MM.1S (cell line): ENCODE measurements around the gene PIH1D1.

Experiments
- DNase-seq: peaks from one replicate; pipeline ENCODE4 v3.0.0-alpha.2; 2015
- H2AFZ ChIP-seq: fragments of 300-600 bp; sonication (generic); 2 replicates; pipeline ENCODE4 v1.6.0; 2016; ENCODE audit warnings: antibody characterized with exemption, low read length
- H3F3A ChIP-seq: fragments of 300-600 bp; sonication (generic); 2 replicates; pipeline ENCODE4 v1.6.1; 2016; ENCODE audit warnings: mild to moderate bottlenecking, antibody characterized with exemption, low read length, moderate library complexity, mixed read lengths; ENCODE audit not compliant: insufficient read depth
- H3K27ac ChIP-seq: fragments of 300-600 bp; sonication (generic); 2 replicates; pipeline ENCODE4 v1.5.1; 2016; ENCODE audit warnings: mild to moderate bottlenecking, low read length
- H3K27me3 ChIP-seq: fragments of 300-600 bp; sonication (generic); replicated peaks from 2 replicates; pipeline ENCODE4 v1.6.0; 2016; ENCODE audit warnings: low read length; ENCODE audit not compliant: insufficient read depth
- H3K36me3 ChIP-seq: fragments of 300-600 bp; sonication (generic); replicated peaks from 2 replicates; pipeline ENCODE4 v1.6.1; 2016; ENCODE audit warnings: mild to moderate bottlenecking, low read length, mixed read lengths; ENCODE audit not compliant: insufficient read depth
- H3K4me1 ChIP-seq: fragments of 300-600 bp; sonication (generic); 2 replicates; pipeline ENCODE4 v1.6.1; 2016; ENCODE audit warnings: low read length, mixed read lengths
- H3K4me2 ChIP-seq: fragments of 300-600 bp; sonication (generic); 2 replicates; pipeline ENCODE4 v1.6.0; 2016; ENCODE audit warnings: low read depth, low read length
- H3K4me3 ChIP-seq: fragments of 300-600 bp; sonication (generic); 2 replicates; pipeline ENCODE4 v1.5.1; 2016; ENCODE audit warnings: low read length, mixed read lengths
- H3K79me2 ChIP-seq: fragments of 300-600 bp; sonication (generic); 2 replicates; pipeline ENCODE4 v1.6.1; 2016; ENCODE audit warnings: mixed run types, low read length, mixed read lengths
- H3K9ac ChIP-seq: fragments of 300-600 bp; sonication (generic); 2 replicates; pipeline ENCODE4 v1.6.1; 2016; ENCODE audit warnings: low read length, mixed read lengths
- H3K9me2 ChIP-seq: fragments of 300-600 bp; sonication (generic); replicated peaks from 2 replicates; pipeline ENCODE4 v1.6.1; 2016; ENCODE audit warnings: mild to moderate bottlenecking, low read length, mixed read lengths; ENCODE audit not compliant: insufficient read depth
- H3K9me3 ChIP-seq: fragments of 300-600 bp; sonication (generic); replicated peaks from 2 replicates; pipeline ENCODE4 v1.6.1; 2016; ENCODE audit warnings: mild to moderate bottlenecking, low read length, mixed read lengths; ENCODE audit not compliant: insufficient read depth
- H4K20me1 ChIP-seq: fragments of 300-600 bp; sonication (generic); 2 replicates; pipeline ENCODE4 v1.6.1; 2016; ENCODE audit warnings: mild to moderate bottlenecking, low read length, moderate library complexity, mixed read lengths; ENCODE audit not compliant: insufficient read depth
- CTCF ChIP-seq: fragments of 300-600 bp; sonication (generic); IDR thresholded peaks from 2 replicates; pipeline ENCODE4 v1.5.1; 2016; ENCODE audit warnings: antibody characterized with exemption, low read length, mixed read lengths
- EZH2 ChIP-seq: fragments of 300-600 bp; sonication (generic); optimal IDR thresholded peaks from 2 replicates; pipeline ENCODE3; 2017; ENCODE audit warnings: low read depth, mild to moderate bottlenecking, antibody characterized with exemption, low read length, mixed read lengths
- EZH2phosphoT487 ChIP-seq: fragments of 300-600 bp; sonication (generic); IDR thresholded peaks from 2 replicates; pipeline ENCODE4 v1.6.1; 2018; ENCODE audit warnings: antibody characterized with exemption, low read length

PIH1D1 gene

GRCh38 chr19:49468199-49468598 lies 16.6 kb upstream of the PIH1D1 start:
- Histone ChIP-seq H3K4me1 (peaks cover 13% of the 10 kb centered on the region), H3K9ac (no peak overlapping the region), H3K27ac (peak overlapping the region; percentile 67; the same call in 1 of the 2 replicates), H2AFZ (no peak overlapping the region), H3K27me3 (no peaks in the 10 kb centered on the region), H4K20me1 (no peaks in the 10 kb centered on the region), H3K9me3 (no peaks in the 10 kb centered on the region), H3F3A (0 out of 2 replicates have a peak, but pooled peaks cover 5% of the 10 kb centered on the region), H3K36me3 (no peaks in the 10 kb centered on the region), H3K9me2 (no peaks in the 10 kb centered on the region), H3K79me2 (no peaks in the 10 kb centered on the region), H3K4me2 (no peak overlapping the region), H3K4me3 (no peak overlapping the region)
- DNase-seq, result no peak
- no peak for TF ChIP-seq EZH2
- TF ChIP-seq EZH2phosphoT487, result no peak
- no peak for TF ChIP-seq CTCF

- no peak overlapping the region for H3K4me2 ChIP-seq
- TF ChIP-seq EZH2, result no peak
- TF ChIP-seq CTCF, result no peak
- TF ChIP-seq EZH2phosphoT487, result no peak
- no peak overlapping the region for H3K27ac ChIP-seq
Observed at GRCh38 chr19:49465371-49465770, 13.8 kb upstream of the PIH1D1 start.

GRCh38 chr19:49463960-49464740 lies 12.5 kb upstream of the PIH1D1 start:
- no peaks in the 10 kb centered on the region for H3K9me2 ChIP-seq

More at GRCh38 chr19:49465371-49465770, 13.8 kb upstream of the PIH1D1 start:
- Histone ChIP-seq H3K4me3 (no peak overlapping the region), H3K9ac (no peak overlapping the region), H3K36me3 (no peaks in the 10 kb centered on the region), H3K9me2 (no peaks in the 10 kb centered on the region), H3K27me3 (no peaks in the 10 kb centered on the region), H3K4me1 (peaks cover 13% of the 10 kb centered on the region), H3K79me2 (no peaks in the 10 kb centered on the region), H3K9me3 (no peaks in the 10 kb centered on the region), H3F3A (no peaks in the 10 kb centered on the region), H2AFZ (no peak overlapping the region), H4K20me1 (no peaks in the 10 kb centered on the region)
- no peak for DNase-seq

More at GRCh38 chr19:49463960-49464740, 12.5 kb upstream of the PIH1D1 start:
- no peaks in the 10 kb centered on the region for H3K9me3 ChIP-seq
- H3F3A ChIP-seq, result no peaks in the 10 kb centered on the region
- no peak overlapping the region for H3K27ac ChIP-seq
- no peak for DNase-seq
- 0 out of 2 replicates have a peak, but pooled peaks cover 4% of the 10 kb centered on the region for H3K79me2 ChIP-seq
- TF ChIP-seq EZH2phosphoT487 (no peak), EZH2 (no peak), CTCF (no peak)
- no peaks in the 10 kb centered on the region for H3K36me3 ChIP-seq
- H2AFZ ChIP-seq, result no peak overlapping the region
- H3K27me3 ChIP-seq, result no peaks in the 10 kb centered on the region
- H3K9ac ChIP-seq, result no peak overlapping the region
- no peak overlapping the region for H3K4me2 ChIP-seq
- H4K20me1 ChIP-seq, result no peaks in the 10 kb centered on the region
- no peak overlapping the region for H3K4me3 ChIP-seq
- peaks cover 8% of the 10 kb centered on the region; the same call in 1 of the 2 replicates for H3K4me1 ChIP-seq
